Activated CD4-positive, alpha-beta memory T cell treated with anti-CD3 and anti-CD28 coated beads for 36 hours (primary cell): Measurements from ENCODE around the gene MDH1. TPM values are rescaled to one million over a fixed set of nuclear protein-coding genes. Genes with fewer than 3 reads are reported as not detected.

Experiments used
- CTCF ChIA-PET: fragments of 350-600 bp; sonication (Branson Sonifier 250); formaldehyde crosslinking; loops from one replicate; lab custom pipeline; 2021; ENCODE audit warnings: antibody characterized with exemption, inconsistent platforms; lab: Charles Lee
- POLR2A ChIA-PET: fragments of 350-600 bp; sonication (Branson Sonifier 250); formaldehyde crosslinking; loops from one replicate; lab custom pipeline; 2021; ENCODE audit warnings: antibody characterized with exemption; lab: Charles Lee
- DNase-seq: peaks from one replicate; pipeline ENCODE4 v3.0.0-alpha.2; 2020
- H3K27ac Mint-ChIP-seq: one replicate; pipeline ENCODE4 v1.8.0; 2021; ENCODE audit warnings: mixed read lengths
- H3K27me3 Mint-ChIP-seq: one replicate; pipeline ENCODE4 v1.8.0; 2021; ENCODE audit warnings: mixed read lengths
- H3K36me3 Mint-ChIP-seq: one replicate; pipeline ENCODE4 v1.8.0; 2021; ENCODE audit warnings: mixed read lengths
- H3K4me1 Mint-ChIP-seq: one replicate; pipeline ENCODE4 v1.8.0; 2021; ENCODE audit warnings: low read depth, mixed read lengths
- H3K4me3 Mint-ChIP-seq: one replicate; pipeline ENCODE4 v1.8.0; 2021; ENCODE audit warnings: mild to moderate bottlenecking, mixed read lengths
- H3K9me3 Mint-ChIP-seq: one replicate; pipeline ENCODE4 v1.8.0; 2021; ENCODE audit warnings: mixed read lengths
- intact Hi-C: fragments of 100-400 bp; cut with micrococcal nuclease; formaldehyde crosslinking; loops from one replicate; pipeline ENCODE4 v1.15.1; 2023
- total RNA-seq, 2 experiments: library from RNA; stranded (reverse); gene quantifications; one replicate each; pipeline ENCODE4 v1.2.3, GENCODE V29; 2021

The MDH1 gene
- total RNA-seq, 2 experiments from 2014 or later: 261 to 268 TPM

DNA sequence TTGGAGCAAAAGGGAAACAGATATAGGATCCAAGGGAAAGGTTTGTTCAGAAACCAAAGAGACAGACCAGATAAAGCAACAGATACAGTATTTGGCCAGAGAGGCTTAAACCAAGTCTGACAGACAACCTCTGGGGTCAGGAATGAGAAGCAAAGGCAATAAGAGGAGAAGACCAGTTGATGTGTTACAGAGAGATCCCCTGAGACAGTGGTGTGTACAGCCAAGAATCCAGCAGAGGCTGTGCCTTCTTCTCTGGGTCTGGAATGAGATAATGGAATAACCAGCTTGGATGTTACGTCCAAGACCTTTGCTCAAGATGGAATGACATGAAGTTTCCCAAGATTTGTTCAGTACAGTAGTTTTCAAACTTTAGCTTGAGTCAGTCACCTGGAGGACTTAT lies 61.1 kb downstream of the MDH1 start:
- CTCF ChIA-PET: no interaction called here
- Mint-ChIP-seq H3K4me3 (no peak overlapping the region), H3K36me3 (no peaks in the 10 kb centered on the region), H3K9me3 (no peaks in the 10 kb centered on the region), H3K4me1 (no peaks in the 10 kb centered on the region), H3K27me3 (peaks cover 16% of the 10 kb centered on the region), H3K27ac (no peak overlapping the region)
- no peak for DNase-seq
- intact Hi-C loops: no loop called here
- POLR2A ChIA-PET: no interaction called here

DNA sequence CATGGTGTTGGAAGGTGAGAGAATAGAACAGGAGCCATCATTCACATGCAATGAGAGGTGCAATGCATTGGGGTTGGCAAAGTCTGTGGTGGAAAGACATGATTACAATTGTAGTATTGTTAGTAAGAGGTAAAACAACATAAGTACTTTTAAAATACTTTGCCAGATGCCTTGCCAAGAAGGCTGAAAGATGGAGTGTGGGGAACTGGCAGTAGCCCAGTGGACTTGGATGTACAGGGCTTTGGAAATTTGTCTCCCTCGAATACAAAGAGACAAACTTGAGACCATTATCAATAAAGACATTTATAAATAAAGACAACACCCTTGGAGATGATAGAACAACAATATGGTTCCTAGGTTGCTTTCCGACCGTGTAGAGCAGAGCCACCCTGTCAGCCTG lies 62.0 kb downstream of the MDH1 start:
- DNase-seq: no peak
- intact Hi-C loops: no loop called here
- Mint-ChIP-seq H3K27ac (no peak overlapping the region), H3K4me1 (peaks cover 1% of the 10 kb centered on the region), H3K27me3 (peaks cover 13% of the 10 kb centered on the region), H3K9me3 (no peaks in the 10 kb centered on the region), H3K36me3 (no peaks in the 10 kb centered on the region), H3K4me3 (no peak overlapping the region)
- CTCF ChIA-PET: no interaction called here
- POLR2A ChIA-PET: no interaction called here

DNA sequence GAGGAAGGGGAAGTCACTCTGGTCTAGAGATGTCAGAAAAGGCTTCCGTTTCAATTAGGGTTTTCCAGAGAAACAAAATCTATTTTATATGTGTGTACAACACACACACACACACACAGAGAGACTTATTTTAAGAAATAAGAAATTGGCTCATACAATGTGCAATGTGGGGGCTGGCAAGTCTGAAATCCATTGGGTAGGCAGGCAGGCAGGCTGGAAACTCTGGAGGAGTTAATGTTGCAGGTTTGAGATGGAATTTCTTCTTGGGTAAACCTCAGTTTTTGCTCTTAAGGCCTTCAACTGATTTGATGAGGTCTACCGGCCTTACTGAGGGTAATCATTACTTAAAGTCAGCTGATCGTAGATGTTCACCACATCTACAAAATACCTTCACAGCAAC lies 62.6 kb downstream of the MDH1 start:
- intact Hi-C loops: no loop called here
- CTCF ChIA-PET: no interaction called here
- no peaks in the 10 kb centered on the region for H3K9me3 Mint-ChIP-seq
- no peak for DNase-seq
- H3K4me3 Mint-ChIP-seq: no peak overlapping the region
- H3K36me3 Mint-ChIP-seq: no peaks in the 10 kb centered on the region
- peaks cover 1% of the 10 kb centered on the region for H3K4me1 Mint-ChIP-seq
- peaks cover 13% of the 10 kb centered on the region for H3K27me3 Mint-ChIP-seq
- POLR2A ChIA-PET: no interaction called here
- H3K27ac Mint-ChIP-seq: no peak overlapping the region

DNA sequence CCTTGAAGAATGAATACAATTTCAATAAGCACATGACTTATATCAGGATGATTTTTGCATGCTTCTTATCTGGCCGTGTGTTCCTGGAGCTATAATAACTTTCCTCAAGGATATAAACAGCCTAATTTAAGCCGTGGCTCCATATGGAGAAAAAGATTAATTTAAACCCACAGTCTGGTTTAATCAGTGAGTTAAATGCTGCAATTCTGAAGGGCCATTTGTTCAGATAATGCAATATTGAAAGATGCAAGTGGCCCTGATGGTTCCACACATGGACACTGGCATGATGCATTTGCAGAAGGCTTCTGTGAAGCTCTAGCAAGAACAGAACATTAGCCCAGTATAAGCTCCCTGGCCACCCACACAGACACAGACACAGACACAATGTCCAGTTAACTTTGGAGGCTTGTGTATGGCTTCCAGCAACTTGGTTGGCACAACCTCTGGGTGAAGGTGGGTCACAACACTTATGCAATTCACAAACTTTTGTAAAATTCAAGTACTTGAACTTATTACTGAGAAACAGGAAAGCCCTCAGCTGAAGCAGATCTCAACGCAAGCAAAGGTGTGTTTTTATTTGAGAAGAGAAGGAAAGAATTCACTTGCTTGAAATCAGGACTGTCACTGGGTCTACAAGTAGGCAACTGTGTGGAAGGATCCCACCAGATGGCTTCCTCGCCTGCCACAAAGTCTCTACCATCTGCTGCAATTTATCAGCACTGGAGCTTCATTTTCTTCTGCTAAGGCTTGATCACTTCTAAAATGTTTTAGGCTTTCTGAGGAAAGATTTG lies 63.3 kb downstream of the MDH1 start:
- ChIA-PET CTCF (no interaction called here), POLR2A (no interaction called here)
- no peak for DNase-seq
- no peaks in the 10 kb centered on the region for H3K36me3 Mint-ChIP-seq
- peaks cover 1% of the 10 kb centered on the region for H3K4me1 Mint-ChIP-seq
- no peak overlapping the region for H3K4me3 Mint-ChIP-seq
- intact Hi-C loops: no loop called here
- no peak overlapping the region for H3K27ac Mint-ChIP-seq
- H3K9me3 Mint-ChIP-seq: no peaks in the 10 kb centered on the region
- H3K27me3 Mint-ChIP-seq: peaks cover 15% of the 10 kb centered on the region

DNA sequence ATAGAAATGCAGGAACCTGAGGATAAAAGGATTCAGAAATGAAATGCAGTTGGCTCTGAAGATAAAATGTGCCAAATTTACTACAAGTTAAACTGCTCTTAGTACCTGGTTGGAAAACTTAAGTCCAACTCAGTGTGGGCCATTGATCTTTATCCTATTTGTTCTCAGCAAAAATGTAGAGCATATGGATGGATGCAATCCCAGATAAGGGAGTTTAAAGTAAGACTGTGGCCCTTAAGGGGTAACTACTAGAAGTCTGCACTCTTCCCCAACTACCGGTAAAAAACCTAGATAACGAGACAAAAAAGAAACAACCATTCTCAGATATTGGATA lies 63.9 kb downstream of the MDH1 start:
- peaks cover 15% of the 10 kb centered on the region for H3K27me3 Mint-ChIP-seq
- no peaks in the 10 kb centered on the region for H3K36me3 Mint-ChIP-seq
- intact Hi-C loops: no loop called here
- H3K4me3 Mint-ChIP-seq: no peak overlapping the region
- no peak for DNase-seq
- H3K4me1 Mint-ChIP-seq: peaks cover 1% of the 10 kb centered on the region
- no peak overlapping the region for H3K27ac Mint-ChIP-seq
- H3K9me3 Mint-ChIP-seq: no peaks in the 10 kb centered on the region
- ChIA-PET POLR2A (no interaction called here), CTCF (no interaction called here)

DNA sequence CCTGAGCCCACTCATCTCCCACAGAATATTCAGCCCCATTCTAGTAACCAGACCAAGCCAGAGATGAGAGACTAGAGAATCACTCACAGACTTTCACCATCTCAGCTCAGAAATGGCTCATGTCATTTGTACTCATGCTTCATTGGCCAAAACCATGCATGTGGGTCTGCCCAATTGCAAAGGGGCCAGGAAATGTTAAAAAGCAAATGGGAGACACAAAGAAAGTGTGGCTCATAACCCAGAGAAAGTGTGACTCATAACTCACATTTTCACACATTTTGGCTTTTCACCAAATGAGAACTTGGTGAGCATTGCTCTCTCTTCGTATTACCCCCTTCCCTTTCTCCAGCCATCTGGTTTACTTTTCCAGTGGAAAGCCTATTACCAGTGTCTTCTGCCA lies 66.2 kb downstream of the MDH1 start:
- Mint-ChIP-seq H3K4me1 (peaks cover 1% of the 10 kb centered on the region), H3K36me3 (no peaks in the 10 kb centered on the region), H3K4me3 (no peak overlapping the region), H3K27me3 (peaks cover 11% of the 10 kb centered on the region), H3K27ac (no peak overlapping the region), H3K9me3 (no peaks in the 10 kb centered on the region)
- DNase-seq: peak; percentile 51
- ChIA-PET CTCF (no interaction called here), POLR2A (no interaction called here)
- intact Hi-C loops: no loop called here

Other genes with a start within 250 kb of the MDH1 start
- 1 to 10 TPM; 4.4 to 5.0 TPM for gene WDPCP, start 486 bp upstream of the MDH1 start, total RNA-seq